GM21447 (cell line): ENCODE results near the gene EVC2.

Experiments used
- ATAC-seq: cut with Tn5 transposase; IDR thresholded peaks from one replicate; pipeline ENCODE4 v1.9.1; 2021; ENCODE audit not compliant: unreplicated experiment

EVC2 gene

DNA sequence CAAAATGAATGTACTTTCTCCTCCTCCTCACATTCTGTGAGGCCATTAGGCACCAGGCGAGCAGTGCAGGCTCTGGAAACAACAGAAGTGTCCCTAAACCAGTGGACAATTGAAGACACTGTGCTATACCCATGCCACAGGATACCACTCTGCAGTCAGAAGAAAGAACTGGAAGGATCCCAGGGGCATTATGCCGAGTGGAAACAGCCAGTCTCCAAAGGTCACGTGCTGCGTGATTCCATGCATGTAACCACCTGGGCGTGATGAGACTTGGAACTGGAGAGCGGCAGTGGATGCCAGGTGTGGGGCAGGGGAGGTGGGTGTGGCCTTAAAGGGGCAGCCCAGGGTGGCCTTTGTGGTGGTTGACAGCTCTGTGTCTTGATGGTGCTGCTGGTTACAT is 139.4 kb downstream of the EVC2 start:
- no peak for ATAC-seq

DNA sequence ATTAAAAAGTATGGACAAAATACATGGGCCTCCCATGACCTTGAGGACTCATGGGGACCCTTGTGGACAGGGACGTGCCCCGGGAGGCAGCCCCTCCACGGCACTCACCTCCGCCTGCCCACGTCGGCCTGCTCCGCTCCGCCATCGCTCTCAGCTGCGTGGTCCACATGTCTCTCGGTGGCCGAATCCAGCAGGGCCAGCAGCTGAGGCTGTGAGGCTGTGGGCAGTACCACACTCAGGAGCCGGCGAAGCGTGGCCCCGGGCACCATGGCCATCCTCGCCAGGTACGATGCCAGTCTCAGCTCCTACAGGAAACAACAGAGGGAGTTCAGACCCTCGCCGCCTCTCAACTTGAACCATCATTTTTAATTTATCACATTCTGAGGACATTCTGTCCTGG is 140.0 kb downstream of the EVC2 start:
- ATAC-seq, result no peak

DNA sequence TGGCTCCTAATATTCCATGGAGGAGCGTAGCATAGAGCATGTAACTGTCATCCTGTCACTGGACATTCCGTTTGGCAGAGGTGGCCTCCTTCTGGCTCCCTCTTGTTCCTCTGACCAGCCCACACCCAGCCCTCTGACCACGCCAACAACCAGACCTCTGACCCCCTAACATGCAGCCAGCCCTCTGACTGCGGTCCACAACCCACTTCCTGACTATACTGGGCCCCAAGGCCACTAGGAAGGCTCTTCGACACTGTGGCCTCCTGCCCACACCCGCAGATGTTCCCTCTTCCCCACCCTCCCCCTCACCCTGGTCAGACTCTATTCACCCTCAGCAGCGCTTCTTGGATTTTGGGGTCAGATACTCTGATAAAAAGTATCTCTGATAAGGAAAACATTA is 141.4 kb downstream of the EVC2 start:
- ATAC-seq, result no peak

DNA sequence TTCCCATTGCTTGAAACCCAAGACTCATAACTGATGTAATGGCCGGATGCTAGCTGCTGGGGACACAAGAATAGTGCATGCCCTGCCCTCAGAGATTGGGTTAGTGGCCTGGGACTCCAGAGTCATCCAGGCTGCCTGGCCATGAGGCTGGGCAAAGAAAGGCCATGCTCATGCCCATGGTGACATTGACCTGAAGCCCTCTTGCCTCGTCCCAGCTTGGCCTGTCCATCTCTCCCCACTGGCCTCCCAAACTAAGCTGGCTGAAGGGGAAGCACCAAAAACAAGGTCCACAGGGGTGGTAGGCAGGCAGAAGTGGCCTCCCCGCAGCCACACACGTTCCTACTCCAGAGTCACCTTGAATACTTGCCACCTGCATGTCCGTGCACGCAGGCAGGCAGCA is 141.8 kb downstream of the EVC2 start:
- no peak for ATAC-seq

DNA sequence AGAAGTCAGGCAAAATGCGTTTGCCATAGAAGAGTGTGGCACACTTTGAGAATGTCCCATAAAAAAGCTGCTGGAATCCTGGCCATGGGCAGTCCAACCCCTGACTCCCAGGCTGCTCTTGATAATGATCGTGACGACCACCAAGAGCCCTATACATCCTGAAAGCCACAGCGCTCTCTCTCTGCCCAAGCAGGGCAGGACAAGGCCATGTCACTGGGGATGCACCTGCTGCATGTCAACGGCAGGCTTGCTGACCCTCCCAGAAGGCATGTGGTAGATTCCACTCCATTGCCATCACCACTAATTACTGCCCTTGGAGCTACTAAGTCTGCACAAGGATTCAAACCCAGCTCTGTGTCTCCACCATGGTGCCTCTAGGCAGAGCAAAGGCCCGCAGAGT is 144.5 kb downstream of the EVC2 start:
- no peak for ATAC-seq

DNA sequence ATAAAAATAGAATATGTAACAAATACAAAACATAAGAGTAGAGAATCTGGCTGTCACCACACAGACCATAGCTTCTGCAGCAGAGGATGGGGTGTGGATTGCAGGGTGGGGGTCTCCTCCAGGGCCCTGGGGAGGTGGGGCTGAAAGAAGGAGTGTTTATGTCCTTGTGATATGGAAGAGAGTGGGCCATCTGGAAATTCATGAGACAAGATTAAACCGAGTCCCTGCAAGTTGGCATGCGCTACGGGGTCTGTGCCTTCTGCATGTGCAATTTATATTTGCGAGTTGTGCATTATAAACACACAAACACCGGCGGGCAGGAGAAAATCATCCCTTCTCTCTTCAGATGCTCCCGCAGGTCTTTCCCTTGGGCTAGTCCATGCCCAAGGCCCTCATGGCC is 145.9 kb downstream of the EVC2 start:
- ATAC-seq, result no peak

DNA sequence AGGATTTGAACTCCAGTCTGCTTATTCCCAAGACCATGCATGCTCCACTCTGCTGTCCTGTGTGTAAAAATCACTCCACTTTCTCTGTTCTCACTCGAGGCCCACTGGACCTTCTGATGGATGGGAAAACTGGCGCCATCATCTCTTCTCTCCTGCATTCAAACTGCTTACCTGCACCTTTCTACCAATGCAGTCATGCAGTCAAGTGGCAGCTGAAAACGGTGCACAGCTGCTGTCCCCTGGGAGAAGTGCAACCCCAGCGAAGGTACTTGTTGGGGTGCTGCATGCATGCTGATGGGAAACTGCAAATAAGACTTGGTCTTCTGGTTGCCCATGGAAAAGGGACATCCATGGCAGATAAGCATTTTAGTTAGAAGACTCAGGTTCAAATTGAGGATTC is 147.1 kb downstream of the EVC2 start:
- ATAC-seq, result no peak

DNA sequence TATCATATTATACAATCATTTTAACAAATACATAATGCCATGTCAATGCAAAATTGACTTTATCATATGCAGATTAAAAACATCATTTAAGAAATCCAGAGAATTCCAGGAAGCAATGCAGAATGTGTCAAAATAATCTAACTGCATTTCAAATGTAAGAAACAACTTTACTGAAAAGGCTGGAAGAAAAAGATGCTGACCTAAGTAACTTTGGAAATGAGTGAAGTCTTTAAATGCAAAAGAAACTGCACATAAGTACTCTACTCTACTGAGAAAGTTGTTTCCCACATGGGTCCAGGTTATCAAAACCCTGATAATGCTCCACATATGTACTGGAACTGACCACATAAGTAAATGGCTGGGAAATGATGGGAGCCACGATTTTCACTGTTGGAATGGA is 149.9 kb downstream of the EVC2 start:
- no peak for ATAC-seq

DNA sequence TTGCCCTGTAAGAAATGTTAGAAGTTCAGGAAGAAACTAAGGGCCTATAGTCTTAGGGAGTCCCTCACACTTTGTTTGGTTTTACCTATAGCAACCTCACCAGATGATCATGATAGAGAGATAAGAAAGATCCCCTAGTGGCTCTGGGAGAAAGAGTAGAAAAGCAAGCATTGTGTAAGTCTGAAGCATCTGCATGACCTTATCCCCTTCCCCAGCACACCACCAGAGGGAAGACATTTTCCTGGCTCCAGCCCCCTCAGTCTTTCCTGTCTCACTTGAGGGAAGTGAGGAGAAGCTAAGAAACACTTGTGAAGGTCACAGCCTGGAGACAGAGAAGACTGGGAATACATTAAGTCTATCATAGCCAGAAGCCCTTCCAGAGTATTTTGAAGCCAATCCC is 154.0 kb downstream of the EVC2 start:
- no peak for ATAC-seq

DNA sequence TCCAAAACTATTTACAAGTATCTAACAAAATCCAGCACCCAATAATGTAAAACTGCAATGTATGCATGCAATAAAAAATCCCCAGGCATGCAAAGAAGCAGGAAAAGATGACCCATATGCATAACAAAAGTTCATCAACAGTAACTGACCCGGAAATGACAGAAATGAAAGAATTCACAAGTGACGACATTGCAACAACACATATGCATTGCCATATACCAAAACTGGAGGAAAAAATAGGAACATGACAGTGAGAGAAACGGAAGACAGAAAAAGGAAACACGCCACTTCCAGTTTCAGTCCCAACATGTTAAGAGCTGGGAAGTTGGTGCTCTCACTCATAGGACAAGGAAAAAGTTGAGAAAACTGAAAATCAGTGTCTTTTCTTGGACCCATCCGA is 154.6 kb downstream of the EVC2 start:
- no peak for ATAC-seq

DNA sequence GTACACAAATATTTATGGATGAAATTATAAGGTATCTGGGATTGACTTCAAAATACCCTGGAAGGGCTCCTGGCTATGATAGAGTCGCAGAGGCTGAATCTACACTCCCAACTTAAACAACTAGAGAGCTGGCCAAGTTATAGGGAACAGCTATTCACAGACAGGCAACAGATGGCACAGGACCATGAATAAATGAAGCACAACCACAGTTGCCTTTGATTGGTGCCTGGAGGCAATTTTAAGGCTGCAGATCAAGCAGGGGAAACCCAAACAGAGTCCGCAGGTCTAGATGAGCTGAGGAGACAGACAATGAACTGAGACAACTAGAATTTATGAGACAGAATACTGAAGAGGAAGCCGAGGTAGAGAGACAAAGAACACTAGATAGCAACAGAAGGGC is 155.9 kb downstream of the EVC2 start:
- ATAC-seq, result no peak

DNA sequence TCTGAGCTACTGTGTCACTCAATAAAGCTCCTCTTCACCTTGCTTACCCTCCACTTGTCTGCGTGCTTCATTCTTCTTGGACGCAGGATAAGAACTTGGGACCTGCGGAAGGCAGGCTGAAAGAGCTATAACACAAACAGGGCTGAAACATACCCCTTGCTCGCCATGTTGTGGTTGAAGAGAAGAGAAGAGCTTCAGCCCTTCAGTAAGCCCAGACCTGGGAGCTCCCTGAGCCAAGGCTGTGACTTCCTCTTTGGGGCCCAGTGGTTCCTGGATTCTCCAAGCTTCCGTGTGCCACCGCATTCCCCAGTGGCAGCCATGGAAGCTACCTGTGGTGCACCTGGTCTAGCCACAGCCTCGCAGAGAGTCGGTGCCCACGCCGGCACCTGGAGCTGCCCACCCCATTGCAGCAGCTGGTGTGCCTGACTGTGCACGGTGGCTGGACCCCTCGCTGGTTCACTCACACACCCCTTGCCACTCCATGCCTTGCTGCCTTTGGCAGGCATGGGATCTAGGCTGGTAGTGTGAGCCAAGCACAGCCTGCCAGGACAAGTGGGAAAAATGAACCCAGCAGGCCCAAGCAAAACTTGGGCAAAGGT is 160.6 kb downstream of the EVC2 start:
- no peak for ATAC-seq

DNA sequence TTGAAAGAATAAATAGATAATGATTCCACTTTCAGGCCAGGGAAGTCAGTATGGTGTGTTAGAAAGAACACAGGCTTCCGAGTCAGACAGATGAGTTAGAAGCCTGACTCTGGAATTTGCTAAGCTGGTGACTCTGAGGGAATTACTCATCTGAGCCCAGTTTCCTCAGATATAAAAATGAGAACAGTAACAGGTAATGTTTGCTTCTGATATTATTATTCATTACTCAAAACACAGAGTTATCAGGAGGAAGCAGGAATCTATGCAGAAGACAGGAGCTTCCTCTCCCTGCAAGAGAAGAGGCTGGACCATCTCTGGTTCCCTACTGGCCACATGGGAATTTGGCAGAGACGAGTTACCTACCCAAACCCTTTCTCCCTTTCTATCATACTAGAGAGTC is 163.1 kb downstream of the EVC2 start:
- ATAC-seq, result no peak

DNA sequence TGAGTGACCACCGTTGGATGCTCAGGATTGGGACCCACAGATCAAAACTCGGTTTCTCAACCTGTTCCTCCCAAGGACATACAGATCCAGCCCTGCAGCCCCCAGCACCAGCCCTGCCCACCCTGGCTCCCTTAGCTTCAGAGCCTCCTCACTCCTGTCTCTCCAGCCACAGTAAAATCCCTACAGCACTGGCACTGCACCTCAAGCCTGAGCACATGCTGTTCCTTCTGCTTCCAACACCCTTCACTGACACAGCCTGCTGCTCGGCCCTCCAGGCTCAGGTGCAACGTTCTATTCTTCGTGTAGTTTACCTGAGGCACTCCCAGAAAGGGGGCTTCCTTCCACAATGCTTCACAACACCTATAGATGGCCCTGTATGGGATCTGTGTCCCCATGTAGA is 163.6 kb downstream of the EVC2 start:
- ATAC-seq, result no peak

DNA sequence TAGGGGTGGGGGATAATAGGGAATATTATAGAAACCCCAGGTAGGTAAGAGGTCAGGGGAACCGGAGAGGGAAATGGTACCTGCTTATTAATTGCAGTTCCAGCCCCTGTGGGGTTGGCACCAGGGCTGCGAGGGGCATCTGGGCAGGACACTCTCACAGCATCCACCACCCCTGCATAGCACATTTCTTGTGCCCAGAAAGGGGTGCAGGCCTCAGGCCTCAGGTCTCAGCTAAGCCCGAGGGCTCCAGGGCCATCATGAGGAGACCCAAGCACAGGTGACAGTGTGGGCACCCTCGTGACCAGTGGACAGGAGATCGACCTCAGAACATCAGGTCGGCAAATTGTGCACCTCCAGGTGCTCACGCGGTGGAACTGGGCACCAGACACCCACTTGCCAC is 164.7 kb downstream of the EVC2 start:
- no peak for ATAC-seq

DNA sequence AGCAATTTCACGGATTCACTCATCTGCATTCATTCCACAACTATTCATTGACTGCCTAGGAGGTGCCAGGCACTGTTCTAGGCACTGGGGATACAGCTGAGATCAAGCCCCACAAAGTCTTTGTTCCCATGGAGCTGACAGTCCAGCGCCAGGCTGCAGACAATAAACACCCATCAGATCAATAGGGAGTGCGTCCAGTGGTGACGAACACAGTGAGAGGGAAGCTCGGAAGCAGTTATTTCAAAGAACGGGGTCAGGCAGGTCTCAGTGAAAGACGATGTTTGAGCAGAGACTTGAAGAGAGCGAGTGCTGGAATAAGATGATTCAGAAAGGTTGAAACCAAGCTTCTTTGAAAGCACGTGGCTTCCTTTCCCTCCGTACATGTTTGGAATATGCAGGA is 167.2 kb downstream of the EVC2 start:
- no peak for ATAC-seq

DNA sequence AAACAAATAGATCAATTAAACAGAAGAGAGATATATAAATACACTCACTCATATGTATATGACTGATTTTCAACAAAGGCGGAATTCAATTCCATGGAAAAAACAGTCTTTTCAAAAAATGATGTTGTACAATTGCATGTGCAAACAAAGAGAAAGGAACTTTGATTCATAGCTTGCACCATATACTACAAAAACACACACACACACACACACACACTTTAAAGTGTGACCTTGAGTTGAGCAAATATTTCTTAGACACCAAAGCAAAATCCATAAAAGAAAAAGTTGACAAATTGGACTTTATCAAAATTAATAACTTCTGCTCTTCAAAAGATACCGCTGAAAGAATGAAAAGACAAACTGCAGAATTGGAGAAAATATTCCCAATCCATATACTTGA is 168.8 kb downstream of the EVC2 start:
- no peak for ATAC-seq

DNA sequence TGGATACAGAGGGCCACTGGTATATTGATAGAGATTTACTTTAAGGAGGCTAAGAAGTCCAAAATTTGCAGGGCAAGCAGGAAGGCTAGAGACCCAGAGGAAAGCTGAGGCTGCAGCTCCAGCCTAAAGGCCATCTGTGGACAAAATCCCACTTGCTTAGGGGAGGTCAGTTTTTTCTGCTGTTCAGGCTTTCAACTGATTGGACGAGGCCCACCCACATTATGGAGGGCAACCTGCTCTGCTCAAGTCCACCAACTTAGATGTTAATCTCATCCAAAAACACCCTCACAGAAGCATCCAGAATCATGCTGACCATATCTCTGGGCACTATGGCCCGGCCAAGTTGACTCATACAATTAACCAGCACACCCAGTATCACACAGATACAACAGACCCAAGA is 176.3 kb downstream of the EVC2 start:
- ATAC-seq, result no peak

DNA sequence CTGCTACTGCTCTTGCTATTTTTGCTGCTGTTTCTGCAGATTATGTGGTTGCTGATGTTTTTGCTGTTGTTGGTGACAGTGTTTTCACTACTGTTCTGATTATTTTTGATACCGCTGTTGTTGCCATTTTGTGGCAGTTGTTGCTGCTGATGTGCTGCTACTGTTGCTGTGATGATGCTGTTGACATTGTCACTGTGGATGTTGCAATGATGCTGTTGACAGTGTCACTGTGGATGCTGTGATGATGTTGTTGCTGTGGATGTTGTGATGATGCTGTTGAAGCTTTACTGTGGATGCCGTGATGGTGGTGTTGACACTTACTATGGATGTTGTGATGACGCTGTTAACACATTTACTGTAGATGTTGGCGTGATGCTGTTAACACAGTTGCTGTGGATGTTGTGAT is 180.3 kb downstream of the EVC2 start:
- ATAC-seq, result no peak

DNA sequence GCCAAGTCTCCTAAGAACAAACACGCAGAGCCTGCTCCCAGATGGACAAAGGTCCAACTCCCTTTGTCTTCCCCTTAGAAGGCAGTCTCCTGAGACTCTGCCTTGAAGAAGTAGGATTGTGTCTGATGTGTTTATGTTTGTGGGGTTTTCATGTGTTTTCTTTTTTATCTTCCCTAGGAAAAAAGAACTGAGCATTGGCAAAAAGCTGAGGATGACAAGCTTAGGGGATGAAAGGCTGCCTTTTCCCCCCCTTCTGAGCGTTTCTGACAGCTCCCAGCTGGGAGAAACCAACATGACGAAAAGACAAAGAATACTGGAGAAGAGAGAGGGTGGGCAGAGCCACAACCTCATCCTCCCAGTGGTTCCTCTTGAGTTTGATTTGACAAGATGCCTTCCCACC is 181.1 kb downstream of the EVC2 start:
- ATAC-seq, result no peak

DNA sequence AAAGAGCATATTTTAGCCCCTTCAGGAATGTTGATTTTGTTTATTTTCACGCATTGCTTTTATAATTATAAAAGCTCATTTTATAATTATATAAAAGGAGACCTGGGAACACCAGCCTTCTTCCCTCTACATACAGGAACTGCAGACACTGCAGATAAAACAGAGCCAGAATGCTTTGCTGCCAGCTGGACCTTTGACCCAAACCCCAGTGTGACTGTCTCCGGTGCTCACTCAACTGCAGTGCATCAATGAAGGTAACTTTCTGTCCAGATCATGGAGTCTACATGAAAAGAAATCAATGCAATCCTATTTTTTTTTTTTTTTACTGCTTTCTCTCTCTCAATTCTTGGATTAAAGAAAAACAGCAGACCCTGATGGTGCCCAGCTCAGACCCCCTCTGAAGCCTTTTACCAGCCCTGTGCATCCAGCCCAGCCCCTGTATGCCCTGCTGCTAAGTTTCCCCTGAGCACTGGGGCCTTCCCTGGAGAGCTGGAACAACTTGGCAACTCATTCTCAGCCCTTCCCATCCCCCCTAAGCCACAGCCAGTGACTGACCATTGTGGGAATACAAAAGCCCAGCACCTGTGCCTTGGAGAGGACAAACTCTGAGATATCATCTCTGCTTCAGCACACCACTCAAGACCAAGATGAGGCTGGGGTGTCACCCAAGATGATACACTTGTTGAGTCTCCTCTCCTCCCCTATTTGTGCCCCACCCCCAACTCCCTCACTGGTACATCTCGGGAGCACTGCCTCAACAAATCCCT is 182.1 kb downstream of the EVC2 start:
- ATAC-seq, result no peak

DNA sequence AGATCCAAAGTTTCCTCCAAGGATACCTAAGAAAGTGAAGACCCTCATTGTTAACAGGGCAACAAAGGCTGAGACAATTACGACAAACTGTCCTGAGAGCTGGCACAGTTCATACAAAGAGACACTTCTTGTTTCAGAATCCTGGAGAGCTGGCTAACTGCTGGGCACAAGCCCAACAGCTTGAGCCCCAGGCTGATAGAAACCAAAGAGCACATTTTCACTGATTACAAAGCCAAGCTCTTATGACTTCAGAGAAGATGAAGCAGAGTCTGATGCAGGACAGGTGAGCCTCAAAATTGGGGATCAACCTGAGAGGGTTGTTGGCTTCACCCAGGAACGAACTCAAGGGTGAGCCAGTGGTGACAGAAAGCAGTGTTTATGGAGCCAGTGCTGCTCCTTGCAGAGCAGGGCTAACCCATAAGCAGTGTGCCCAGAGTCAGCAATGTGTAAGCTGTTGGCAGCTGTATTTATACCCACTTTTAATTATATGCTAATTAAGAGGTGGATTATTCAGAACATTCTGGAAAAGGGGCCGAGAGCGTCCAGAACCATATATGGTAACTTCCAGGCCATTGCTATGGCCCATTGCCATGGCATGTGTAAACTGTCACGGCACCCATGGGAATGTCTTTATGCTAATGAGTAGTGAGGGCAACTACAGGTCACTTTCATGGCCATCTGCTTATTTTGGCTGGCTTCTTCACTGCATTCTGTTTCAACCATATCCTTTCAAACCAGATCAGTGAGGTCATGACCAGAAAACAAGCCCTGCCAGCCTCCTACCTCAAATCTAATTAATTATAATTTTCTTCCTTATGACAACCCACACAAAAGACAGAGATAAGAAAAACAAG is 183.7 kb downstream of the EVC2 start:
- ATAC-seq, result no peak
